T-helper 2 cell treated with Interferon-gamma antibody and Interleukin-4, amounts not matched to agents 100 ng/mL and 5 ng/mL, for 36 hours (primary cell): ENCODE results near the gene CCSER2. TPM values are rescaled to one million over a fixed set of nuclear protein-coding genes. Genes with fewer than 3 reads are reported as not detected.
"Not testable (repeated sequence)": the region's sequence is repeated elsewhere in the genome, so short reads cannot be mapped to it uniquely, and the experiment has no call there.

Experiments
- intact Hi-C: fragments of 100-400 bp; cut with micrococcal nuclease; formaldehyde crosslinking; loops from one replicate; pipeline ENCODE4 v1.15.1; 2023
- total RNA-seq: library from RNA; stranded (reverse); gene quantifications from 2 replicates; pipeline ENCODE4 v1.2.3, GENCODE V29; 2022

CCSER2 gene
- total RNA-seq, 1 donor from 2014 or later: 67.2 TPM

GRCh38 chr10:84312816-84313215, 15.6 kb upstream of the CCSER2 start:
- intact Hi-C loops: no loop called here

- intact Hi-C loops: no loop called here
These were observed 14.1 kb upstream of the CCSER2 start for GRCh38 chr10:84314275-84314674.

- intact Hi-C loops: no loop called here
These were observed 11.2 kb upstream of the CCSER2 start for GRCh38 chr10:84317174-84317573.

GRCh38 chr10:84321902-84322301, 6.5 kb upstream of the CCSER2 start:
- intact Hi-C loops: no loop called here

- intact Hi-C loops: not testable (repeated sequence)
These were observed 4.8 kb upstream of the CCSER2 start for GRCh38 chr10:84323566-84323965.

- intact Hi-C loops: not testable (repeated sequence)
These were observed 1.4 kb upstream of the CCSER2 start for GRCh38 chr10:84326995-84327394.

- intact Hi-C loops: loop anchor here (1.0 to 2.0 kb wide), 4 partner anchors 21 to 1284 kb away; partner anchors contain the start of gene GHITM
These were observed 815 bp downstream of the CCSER2 start for GRCh38 chr10:84329196-84329611.

GRCh38 chr10:84329986-84330651, 1.7 kb downstream of the CCSER2 start:
- intact Hi-C loops: loop anchor here (1.0 to 2.0 kb wide), 5 partner anchors 22 to 1283 kb away; partner anchors contain the start of gene GHITM

- intact Hi-C loops: loop anchor here (2.0 kb wide), 1 partner anchor 64 kb away; no protein-coding TSS in a partner anchor
These were observed 2.7 kb downstream of the CCSER2 start for GRCh38 chr10:84331091-84331490.

- intact Hi-C loops: loop anchor here (1.0 kb wide), 1 partner anchor 67 kb away; no protein-coding TSS in a partner anchor
These were observed 5.6 kb downstream of the CCSER2 start for GRCh38 chr10:84333864-84334451.

GRCh38 chr10:84334811-84335210, 6.4 kb downstream of the CCSER2 start:
- intact Hi-C loops: loop anchor here (1.0 kb wide), 1 partner anchor 68 kb away; no protein-coding TSS in a partner anchor

- intact Hi-C loops: no loop called here
These were observed 7.1 kb downstream of the CCSER2 start for GRCh38 chr10:84335516-84335915.

GRCh38 chr10:84336406-84337090, 8.2 kb downstream of the CCSER2 start:
- intact Hi-C loops: no loop called here

- intact Hi-C loops: no loop called here
These were observed 8.8 kb downstream of the CCSER2 start for GRCh38 chr10:84337199-84337598.

- intact Hi-C loops: no loop called here
These were observed 10.6 kb downstream of the CCSER2 start for GRCh38 chr10:84339025-84339424.

GRCh38 chr10:84340187-84340586, 11.8 kb downstream of the CCSER2 start:
- intact Hi-C loops: no loop called here

GRCh38 chr10:84340632-84341537, 12.5 kb downstream of the CCSER2 start:
- intact Hi-C loops: no loop called here

- intact Hi-C loops: no loop called here
These were observed 13.1 kb downstream of the CCSER2 start for GRCh38 chr10:84341538-84341856.

GRCh38 chr10:84341983-84342382, 13.6 kb downstream of the CCSER2 start:
- intact Hi-C loops: no loop called here

- intact Hi-C loops: no loop called here
These were observed 14.2 kb downstream of the CCSER2 start for GRCh38 chr10:84342584-84342983.

GRCh38 chr10:84343831-84344230, 15.4 kb downstream of the CCSER2 start:
- intact Hi-C loops: no loop called here
